ENCODE data around the gene AHSG.

The AHSG gene

DNA sequence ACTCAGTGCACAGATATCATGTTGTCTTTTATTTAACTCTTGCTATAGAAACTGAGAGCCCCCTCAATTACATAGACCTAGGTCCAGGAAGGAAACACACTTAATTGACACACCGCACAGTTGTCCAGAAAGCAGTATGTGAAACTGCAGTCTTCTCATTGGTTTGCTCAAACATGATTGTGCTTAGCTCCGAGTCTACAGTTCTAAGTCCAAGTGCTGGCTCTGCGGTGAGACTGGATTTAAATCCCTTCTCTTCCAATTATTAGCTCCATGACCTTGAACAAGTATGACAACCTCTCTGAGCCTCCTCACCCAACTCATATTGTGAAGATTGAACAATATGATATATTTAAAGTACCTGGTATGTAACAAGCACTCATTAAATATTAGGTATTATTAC lies 19.0 kb upstream of the AHSG start:
- no peak for DNase-seq

DNA sequence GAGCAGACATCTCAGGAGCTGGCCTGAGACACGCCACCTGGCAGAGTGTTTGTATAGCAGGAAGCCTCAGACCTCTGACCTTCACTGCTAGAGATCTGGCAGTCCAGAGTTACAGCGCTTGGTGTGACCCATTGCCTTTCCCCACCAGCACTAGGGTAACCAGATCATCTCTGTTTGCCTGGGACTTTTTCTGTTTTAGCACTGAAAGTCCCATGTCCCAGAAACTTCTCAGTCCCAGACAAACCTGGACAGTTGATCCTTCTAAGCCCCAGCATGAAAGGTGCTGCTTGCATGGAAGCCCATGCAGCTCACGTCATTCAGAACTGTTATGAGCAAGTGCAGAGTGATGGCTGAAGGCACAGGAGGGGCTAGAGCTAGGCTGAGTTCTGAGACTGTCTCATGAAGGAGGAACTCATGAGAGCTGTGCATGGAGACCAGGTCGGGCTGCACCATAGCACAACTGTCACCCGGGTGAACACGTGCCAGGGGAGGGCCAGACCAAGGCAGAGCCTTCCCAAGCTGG lies 18.2 kb upstream of the AHSG start:
- no peak for DNase-seq

DNA sequence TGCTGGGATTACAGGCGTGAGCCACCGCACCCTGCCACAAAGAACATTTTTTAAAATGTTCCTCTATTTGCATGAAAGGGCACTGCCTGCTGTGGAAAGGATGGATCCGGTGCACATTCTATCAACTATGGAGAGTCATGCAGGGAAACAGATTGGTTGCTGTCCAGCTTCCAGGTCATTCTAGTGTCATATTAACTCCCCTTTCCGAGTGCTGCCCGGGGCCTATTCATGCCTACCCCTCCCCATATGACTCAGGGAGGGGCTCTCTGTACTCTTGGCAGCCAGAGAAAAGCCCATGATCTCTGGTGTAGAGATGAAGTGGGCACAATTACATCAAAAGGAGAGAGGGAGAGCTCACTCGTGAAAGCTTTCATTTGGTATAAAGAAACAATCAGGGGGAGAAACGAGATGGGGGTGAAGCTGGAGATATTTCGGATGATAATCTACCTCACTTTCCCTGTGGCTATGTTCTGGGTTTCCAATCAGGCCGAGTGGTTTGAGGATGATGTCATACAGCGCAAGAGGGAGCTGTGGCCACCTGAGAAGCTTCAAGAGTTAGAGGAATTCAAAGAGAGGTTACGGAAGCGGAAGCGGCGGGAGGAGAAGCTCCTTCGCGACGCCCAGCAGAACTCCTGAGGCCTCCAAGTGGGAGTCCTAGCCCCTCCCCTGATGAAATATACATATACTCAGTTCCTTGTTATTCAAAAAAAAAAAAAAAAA lies 16.1 kb upstream of the AHSG start:
- DNase-seq, result no peak

DNA sequence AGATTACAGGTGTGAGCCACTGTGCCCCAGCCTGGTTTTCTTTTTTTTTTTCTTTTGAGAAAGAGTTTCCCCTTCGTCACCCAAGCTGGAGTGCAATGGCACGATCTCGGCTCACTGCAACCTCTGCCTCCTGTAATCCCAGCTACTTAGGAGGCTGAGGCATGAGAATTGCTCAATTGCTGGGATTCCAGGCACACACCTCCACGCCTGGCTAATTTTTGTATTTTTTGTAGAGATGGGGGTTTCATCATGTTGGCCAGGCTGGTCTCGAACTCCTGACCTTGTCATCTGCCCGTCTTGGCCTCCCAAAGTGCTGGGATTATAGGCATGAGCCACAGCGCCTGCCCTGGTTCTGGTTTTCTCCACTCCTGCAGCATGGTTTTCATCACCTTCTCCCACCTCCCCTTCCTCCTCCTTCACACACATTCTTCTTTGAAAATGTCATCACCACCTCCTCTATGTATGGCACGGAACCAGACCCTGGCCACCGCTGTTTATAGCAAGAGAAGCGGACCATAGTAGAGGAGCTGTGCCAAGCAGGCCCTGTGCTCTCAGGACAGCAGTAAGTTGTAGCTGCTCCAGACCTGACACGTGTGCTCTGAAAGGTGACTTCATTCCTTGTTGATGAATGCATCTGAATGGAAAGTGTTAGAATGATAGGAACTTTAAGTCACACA lies 14.6 kb upstream of the AHSG start:
- DNase-seq, result no peak

DNA sequence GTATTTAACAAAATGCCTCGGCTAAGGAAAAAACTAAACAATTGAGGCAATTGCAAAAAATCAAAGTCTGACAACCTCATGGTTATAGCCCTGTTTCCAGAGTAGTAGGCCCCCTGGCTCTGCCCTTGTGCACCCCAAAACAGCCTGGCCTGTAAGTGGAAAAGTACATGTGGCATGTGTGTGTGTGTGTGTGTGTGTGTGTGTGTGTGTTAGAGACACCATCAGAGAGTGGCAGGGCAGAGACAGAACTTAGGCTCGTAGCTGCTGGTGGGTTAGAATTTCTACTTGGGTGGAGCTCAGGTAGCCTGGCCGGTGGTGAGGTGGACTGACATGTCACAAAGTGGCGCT lies 14.1 kb upstream of the AHSG start:
- DNase-seq, result no peak

DNA sequence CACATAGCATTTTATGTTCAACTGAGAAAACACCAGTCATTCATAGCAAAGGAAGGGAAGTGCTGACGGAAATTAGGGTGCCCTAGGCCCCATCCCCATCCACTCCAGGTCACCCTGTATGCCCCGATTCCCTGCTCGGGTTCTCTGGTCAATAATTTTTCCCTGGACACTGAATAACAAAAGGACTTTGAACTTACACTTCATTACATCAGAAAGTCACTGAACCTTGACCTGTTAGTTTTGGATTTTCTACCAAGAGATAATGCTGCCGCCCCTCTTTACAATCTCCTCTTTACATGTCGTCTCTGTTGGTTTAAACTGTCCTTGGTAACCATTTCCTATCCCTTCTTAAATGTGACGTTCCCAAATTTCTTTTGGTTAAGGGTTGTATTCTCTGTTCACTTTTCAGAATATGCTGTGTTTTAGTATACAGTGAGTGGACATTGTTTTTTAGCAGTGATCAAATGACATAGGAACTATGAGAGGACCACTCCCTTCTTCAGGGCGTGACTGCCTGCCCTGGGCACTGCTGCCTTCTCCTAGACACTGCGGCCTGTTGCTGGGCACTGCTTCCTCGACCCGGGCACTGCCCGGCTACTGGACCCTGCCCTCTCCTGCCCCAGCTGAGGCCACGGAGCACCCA lies 13.6 kb upstream of the AHSG start:
- DNase-seq, result no peak

DNA sequence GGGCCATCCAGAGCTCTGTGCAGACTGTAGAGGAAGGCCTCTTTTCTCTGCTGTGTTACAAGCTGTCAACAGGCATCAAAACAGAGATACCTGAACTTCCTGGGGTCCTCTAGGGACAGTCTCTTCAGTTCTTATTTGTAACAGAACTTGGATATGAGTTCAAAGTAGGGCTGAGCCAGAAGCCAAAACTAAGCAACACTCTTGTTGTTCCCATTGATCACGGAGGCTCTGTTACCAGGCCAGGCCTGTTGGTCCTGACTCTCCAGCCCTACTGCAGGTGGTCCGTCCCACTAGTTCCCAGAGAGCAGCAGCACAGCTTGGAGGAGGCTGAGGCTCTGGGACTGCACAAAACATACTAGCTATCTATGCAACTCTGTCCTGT lies 13.1 kb upstream of the AHSG start:
- no peak for DNase-seq

DNA sequence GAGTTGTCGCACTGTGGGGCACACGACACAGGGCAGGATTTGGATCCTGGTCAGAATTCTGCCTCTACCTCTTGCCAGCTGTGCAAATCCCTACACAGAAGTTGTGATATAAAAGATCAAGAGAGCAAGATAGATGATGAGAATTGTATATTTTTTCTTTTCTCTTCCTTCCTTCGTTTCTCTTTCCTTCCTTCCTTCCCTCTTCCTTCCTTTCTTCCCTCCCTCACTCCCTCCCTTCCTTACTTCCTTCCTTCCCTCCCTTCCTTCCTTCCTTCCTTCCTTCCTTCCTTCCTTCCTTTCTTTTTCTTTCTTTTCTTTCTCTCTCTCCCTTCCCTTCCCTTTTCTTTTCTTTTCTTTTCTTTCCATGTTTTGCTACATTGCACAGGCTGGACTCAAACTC lies 12.0 kb upstream of the AHSG start:
- DNase-seq, result no peak

DNA sequence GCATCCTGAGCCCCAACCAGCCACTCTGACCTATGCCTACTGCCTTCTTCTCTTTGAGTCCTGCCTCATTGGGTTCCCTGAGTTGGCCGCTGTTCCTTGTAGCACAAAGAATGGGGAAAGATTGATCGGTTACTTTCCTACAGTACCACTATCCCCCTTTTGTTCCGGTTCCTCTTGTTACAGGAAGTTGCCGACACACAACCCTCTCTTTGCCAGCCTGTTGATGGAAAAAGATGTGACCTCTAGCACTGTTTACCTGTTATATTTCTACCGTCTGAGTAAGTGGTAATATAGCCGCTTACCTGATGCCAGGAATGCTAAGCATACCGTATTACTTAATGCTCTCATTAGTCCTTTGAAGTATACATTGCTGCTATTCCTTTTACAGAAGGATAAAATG lies 9.7 kb upstream of the AHSG start:
- DNase-seq, result no peak

DNA sequence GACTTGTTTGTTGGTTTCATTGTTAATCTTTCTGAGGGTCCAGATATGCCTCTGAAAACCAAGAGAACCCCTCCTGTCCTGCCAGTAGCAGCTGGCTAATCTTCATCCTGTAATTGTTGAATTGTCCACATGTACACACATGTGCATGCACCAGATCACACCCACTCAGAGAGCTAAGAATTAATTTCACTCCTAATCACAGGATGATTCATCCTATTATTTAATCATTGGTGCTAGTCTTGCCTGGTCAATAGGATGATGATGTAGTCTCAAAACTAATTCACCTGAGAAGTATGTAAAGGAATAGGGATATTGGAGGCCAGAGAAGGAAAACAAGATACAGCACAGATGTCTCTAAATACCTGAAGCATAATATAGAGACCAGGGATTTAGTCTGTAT lies 7.8 kb upstream of the AHSG start:
- no peak for DNase-seq

DNA sequence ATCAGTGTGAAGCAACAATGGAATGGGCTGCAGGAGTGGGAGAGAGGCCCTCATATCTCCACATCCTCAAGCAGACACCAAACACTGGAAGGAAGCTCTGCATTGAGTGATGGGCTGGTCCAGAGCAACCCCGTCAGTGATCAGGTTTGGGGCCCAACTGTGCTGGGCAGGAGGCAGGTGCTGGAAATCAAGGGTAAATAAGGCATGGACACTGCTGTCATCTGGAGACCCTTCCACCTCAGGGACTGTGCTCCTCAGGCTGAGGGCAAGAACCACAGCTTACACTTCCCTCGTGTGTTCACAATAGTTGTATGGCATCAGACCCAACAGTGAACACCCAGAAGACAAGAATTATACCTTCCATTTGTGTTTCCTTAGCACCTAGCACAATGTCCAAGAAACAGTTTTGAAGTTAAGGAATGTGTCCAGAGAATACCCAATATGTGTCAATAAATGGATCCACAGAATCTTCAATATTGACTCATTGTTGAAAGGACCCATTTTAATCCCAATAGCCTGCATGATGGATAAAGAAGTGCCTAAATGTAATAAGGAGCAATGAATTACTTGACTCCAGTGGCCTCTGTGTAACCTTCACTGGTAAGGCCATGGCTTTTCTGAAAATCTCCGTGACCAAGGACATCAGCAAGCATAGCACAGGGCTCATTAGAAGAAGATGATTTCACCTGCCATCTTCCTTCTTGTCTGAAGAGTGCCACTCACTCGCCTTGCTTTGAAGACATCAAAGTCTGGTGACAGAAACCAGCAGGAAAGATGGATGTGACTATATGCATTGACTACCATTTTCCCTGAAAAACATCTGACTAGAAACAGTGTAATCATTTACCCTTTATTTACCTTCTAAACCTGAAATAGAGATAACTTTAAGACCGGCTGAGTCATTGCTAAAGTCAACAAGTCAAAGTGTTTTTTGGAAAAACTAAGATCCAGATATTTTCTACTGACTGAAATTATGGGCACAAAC lies 7.0 kb upstream of the AHSG start:
- no peak for DNase-seq

DNA sequence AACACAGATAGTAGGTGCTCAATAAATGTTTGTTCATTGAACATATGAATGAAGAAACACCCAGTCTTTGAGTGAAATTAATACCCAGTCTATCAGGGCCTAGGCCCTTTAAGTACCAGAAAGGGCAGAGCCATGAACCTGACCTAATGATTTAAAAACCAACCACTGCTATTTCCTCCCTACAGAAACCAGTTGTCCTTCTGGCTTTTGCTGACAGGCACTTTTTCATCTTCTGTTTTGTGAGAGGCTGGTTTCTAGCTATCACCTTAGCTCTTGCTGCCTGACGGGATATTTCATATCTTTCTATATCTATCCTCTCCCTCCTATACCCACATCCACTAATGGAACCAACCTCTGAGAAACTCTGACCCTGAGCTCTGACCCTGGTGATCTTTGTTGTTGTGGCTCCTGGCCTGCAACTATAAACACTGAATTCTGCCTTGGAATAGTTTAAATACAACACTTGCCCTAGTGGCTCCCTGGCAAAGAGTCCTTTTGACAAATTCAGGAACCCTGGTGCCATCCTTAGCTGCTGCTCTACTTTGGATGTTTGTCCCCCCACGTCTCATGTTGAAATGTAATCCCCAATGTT lies 4.1 kb upstream of the AHSG start:
- DNase-seq, result no peak

DNA sequence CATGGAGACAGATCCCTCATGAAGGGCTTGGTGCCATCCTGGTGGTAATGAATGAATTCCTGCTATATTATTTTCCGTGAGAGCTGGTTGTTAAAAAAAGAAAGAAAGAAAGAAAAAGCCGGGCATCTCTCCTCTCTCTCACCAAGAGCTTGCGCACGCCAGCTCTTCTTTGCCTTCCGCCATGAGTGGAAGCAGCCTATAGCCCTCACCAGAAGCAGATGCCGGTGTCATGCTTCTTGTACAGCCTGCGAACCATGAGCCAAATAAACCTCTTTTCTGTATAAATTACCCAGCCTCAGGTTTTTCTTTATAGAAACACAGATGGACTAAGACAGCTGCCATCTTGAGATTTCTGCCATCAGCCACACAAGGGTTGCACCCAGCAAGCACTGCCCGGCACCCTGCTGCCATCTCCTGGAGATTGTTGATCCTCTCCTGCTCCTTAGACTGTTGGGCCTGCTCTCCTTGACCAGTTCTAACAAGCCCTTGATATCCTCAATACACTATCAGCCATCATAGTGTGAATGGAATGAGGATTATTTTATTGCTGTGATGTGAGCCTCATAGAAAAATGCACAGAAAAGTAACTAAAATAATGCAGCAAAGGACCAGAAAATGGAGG lies 3.5 kb upstream of the AHSG start:
- no peak for DNase-seq

DNA sequence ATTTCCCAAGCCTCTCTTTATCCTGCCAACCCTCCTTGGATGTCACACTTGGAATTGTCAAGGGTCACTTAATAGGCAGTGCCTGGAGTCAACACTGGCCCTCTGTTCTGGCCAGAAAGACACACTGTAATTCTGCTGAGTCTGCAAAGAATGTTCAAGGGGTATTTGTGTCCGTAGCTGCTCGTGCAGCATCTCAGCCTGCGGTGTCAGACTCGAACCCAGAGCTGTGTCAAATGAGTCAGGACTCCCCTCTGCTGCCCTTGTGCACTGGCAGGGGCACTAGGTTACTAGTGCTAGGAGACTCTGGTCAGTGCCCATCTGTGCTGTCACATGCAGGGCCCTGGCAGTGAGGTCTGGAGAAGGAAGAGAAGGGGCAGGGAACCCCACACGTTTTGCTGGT lies 795 bp upstream of the AHSG start:
- DNase-seq, result no peak

DNA sequence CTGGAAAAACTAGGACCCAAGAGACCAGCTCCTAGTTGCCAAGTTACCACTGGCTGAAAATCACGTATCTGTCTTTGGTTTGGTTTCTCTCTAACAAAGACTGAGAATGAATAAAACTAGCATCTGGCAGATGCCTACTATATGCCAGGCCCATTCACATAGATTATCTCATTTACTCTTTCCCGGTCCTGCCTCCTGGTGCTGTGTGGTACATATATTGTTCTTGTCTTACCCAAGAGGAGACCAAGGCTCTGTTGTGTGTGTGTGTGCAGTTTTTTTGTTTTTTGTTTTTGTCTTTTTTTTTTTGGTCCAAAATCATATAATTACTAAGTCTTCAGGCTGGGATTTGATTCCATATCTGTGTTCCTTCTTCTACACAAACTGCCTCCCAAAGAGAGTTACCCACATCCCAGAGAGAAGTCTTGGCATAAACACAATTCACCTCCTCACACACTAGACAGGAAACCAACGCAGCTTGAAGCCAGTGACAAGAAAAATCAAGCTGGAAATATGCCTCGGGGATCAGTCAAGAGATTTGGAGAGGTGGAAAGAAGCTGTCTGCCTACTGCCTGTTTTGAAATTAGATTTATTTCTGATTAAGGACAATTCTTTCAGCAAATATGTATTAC lies 891 bp downstream of the AHSG start:
- DNase-seq, result no peak

DNA sequence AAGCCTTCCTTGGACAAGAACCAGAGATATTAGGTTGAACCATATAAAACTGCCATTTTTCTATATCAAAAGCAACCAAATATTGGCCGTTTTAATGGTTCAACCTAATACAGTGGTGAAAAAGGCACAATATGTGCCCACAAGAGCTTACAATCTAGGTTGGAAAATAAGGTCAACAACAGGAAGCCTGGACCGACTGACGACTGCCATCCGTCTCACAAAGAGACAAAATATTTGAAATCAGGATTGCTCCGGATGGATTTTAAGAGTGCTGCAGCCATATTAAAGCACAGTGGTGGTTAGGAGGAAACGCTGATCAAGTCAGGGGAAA lies 1.4 kb downstream of the AHSG start:
- DNase-seq, result no peak

DNA sequence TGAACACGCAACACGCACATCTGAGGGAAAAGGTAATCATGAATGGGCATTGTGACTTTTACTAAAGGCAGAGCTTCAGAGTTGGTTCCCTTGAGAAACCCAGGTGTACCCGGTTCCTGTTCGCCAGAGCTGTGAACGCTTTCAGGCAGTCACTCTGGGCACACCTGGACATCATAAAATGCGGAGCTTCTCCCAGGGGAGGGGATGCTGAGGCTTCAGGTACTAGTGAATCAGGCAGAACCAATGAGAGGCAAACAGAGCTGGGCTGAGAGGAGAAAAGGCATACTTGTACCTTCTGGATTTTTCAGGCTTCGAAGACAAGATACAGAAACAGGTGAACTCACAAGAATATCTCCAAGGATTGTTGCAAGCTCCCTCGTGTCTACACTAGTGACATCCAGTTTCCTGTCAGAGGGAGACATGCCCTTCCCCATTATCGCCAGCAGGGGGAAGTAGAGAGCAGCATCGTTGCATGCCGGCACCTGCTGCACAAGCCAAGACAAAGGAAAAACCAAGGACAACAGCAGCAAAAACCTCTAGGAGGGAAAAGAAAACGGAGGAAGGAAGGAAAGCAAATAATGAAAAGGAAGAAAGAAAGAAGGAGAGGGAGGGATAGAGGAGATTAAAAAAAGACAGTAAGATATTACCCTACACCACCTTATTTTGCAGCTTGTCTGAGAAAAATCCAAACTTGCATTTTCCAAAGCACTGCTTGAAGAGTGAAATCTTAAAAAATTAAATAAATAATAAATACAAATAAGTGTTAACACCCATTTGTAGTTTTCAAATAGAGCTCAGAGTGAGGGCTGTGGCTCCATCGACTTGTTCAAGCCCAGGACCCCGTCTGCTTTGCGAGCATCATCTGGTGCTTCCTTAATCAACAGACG lies 2.0 kb downstream of the AHSG start:
- no peak for DNase-seq

DNA sequence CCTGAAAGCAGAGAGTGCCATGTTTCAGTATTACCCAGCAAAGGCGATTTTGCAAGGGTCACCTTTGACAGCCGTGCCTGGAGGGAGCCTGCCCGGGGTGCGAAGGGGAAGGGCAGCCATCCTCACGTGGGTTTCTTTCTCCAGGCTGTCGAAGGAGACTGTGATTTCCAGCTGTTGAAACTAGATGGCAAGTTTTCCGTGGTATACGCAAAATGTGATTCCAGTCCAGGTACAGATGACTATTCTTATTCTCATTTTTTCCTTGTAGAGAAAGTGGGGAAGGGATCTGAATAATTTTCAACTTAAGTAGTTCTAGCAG lies 3.4 kb downstream of the AHSG start:
- no peak for DNase-seq

DNA sequence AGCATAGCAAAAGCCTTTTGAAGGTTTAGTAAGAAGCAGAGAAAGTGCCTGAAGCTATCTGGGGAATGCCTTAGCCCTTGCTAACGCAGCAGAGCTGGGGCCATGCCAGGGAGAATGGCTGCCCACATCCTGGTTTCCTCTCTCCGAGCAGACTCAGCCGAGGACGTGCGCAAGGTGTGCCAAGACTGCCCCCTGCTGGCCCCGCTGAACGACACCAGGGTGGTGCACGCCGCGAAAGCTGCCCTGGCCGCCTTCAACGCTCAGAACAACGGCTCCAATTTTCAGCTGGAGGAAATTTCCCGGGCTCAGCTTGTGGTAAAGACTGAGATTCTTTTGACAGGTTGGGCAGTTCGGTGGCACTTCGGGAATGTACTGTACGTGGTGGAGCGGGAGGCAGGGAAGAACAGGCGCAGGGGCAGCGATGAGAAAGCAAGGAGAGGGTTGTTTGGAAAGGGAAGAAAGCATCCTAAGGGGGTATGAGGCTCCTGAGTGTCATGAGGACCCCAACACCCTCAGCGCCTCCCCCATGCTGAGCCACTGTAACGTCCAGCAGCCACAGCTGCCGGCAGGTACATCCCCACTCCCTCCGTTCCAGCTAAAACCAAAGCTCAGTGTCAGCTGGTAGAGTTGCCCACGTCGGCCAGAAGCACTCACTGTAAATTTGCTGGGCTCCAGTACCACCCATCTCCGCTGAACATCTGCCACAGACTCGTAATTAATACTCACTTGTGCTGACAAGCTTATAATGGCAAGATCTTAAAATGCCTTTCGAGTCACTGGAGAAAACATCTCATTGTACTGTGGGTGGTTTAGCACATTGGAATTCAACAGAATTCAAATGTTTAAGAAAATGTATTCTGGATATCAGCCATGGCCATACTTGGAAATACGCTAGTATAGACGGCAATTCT lies 4.4 kb downstream of the AHSG start:
- peak; percentile 37 for DNase-seq
